HL-60/S4 (cell line): ENCODE results near the gene VDAC1.

Experiments used
- in situ Hi-C: fragments of 300-500 bp; cut with MboI; formaldehyde crosslinking; loops from 2 replicates; pipeline ENCODE4 v1.14.3; 2022; ENCODE audit warnings: low sequenced_read_pairs

The VDAC1 gene

DNA sequence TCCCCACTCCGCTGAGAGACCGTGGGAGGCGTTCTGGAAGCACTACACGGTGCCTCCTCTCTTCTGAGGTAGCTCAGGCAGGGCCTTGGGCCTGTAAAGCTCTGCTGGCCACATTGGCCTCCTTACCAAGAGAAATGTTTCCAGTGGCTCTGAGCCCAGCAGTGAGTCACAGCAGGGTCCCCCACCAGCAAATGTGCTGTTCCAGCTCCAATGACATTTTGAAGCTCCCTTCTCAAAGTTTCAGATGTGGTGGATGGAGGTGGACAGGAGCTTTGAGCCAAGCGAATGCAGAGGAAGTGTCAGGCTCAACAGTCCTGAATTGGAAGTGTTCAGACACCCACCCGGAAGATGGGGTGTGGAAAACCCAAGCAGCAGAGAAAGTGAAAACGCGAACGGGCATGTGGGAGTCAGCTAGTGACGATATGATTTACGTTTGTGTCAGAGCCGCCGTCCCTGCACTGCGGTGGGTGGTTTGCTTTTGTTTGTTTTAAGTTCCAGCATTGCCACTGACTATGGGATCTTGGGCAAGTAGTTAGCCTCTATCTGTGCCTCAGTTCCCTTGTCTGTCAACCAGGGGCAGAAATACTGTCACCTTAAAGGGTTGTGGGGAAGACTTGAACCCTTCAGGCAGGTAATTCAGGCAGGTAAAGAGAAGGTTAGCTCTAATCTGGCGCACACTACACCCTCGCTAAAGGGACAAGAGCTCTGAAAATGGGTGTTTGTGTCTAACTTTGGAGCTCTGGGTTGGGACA is 74.5 kb downstream of the VDAC1 start:
- in situ Hi-C loops, result no loop called here

DNA sequence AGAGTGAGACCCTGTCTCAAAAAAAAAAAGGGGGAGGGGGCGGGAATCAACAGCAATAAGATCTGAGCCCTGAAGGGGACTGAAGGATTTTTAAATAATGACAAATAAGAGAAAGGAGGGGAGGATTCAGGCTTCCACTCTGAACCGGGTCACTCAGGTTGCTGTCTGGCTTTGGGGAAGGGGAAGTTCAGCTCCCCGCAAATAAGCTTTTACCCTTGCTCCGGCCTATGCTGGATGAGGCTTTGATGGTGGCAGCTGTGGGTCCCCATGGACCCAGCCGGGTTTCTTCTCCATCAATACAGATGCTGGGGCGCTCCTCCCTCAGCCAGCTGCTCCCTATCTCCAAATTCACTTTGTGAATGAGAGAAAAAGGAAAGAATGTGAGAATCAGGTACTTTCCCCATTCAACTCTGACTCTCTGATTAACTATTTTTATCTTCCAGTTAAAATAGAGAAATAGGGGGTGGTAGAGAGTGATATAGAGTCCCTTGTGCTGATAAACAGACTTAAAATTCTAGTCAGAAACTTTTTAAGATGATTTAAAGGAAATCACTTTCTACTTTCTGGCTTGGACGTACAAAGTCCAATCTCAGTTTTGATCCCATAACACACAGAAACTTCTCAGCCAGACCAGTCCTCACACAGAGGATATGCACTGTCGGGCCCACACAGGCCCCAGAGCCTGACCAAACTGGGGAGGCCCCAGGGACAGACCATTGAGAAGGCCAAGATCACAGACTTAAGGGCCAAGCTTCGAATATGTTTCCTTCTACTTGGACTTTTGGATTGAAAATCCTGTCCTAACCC is 76.0 kb downstream of the VDAC1 start:
- in situ Hi-C loops, result no loop called here

DNA sequence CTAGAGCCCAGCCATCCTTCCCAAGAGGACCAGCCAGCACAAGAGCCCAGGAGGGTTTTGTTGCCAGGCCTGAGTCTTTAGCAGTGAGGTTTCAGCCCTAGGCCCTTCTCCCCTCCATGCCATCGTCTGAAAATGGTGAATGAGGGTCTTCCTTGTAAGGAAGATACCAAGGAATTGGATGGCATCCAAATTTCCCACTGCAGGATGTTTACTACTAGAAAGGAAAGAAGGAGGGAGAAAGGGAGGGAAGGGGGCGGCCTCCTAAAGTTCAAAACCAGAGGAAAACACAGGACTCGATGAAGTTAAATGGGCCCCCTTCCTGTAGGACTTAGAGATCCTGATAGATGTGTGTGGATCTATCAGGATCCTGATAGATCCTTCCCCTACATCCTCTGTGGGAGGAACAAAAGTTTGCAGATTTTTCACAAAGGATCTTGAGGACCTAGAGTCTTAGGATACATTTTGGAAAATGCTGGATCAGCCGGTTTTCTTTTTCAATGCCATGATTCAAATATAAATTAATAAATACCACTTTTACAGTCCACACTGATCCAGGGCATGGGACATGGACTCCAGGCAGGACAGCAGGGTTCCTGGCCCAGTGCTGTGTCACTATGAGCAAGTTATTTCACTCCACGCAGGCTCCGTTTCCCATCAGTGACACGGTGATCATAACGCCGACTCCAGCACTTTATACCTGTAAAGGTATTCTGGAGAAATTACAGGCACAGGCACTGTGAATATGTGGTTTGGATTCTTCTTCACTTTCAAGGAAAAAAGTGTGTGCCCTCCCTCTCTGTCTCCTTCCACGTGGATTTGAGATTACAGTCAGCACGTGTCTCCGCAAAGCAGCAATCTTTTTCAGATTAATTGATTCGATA is 77.2 kb downstream of the VDAC1 start:
- in situ Hi-C loops, result no loop called here

DNA sequence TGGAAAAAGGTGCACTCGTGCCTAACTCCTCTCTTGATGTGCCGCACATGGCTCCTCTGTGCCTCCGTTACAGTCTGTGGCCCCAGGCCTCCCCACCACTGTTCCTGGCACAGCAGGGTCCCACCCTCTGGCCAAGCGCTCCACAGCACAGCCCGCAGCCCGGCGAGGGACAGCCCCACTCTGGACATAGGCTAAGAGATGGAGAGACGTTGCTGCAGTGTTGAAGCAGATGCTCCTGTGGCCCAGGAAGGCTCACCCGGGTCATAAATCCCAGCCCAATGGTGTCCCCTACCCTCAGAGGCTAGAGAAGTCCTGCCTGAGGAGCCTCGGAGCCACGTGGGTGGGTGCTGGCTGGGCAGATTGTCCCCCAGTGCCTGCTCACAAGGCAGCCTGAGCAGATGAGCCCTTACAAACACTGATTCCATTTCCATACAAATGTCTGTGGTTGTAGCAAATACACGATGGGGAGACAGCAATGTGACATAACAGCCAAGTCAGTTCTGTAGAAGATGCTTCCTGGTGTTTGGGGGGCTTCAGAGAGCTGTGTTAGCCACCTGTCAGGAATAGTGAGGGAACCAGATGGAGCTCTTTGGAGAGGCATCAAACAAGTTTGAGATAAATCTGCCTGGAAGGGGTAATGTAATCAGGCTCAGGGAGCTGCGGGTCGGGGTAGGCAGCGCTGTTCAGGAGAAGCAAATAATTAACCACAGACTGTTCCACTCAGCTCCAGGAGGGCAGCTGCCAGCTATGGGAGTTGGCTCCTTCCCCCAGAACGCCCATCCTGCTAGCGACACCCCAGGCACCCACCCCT is 78.1 kb downstream of the VDAC1 start:
- in situ Hi-C loops, result no loop called here

DNA sequence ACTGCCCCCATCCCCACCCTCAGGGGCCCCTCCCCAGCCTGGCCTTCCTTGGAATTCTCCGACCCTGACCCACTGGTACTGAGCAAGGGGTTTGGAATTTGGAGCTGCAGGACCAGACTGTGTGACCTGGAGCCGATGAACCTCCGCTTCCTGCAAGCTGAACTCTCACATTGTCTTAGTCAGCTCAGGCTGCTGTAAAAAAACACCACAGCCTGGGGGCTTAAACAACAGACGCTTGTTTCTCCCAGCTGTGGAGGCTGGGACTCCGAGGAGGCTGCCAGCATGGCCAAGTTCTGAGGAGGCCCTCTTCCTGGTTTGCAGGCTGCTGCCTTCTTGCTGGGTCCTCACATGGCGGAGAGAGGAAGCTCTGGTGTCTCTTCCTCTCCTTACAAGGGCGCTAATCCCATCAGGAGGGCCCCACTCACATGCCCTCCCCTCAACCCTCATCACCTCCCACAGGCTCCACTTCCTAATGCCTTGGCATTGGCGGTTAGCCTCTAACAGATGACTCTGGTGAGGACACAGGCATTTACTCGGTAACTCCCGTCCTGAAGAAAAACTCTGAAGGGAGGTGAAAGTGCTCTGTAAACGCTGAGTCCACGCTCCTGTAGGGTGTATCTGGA is 78.8 kb downstream of the VDAC1 start:
- in situ Hi-C loops, result no loop called here

DNA sequence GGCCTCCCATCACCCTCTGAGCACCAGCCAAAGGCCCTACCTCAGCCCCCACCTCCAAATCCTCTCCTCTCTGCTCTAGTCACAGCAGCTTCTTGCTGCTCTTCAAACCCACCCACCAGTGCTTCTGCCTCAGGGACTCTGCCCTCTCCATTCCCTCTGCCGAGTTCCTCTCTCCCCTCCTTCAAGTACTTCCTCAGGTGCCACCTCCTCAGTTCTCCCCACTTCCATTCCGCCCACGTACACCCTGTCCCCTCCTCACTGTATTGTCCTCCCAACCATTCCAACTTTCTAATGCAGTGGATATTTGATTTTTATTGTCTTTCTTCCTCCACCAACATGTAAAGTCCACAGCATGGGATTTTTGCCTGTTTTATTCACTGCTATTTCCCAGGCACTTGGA is 79.5 kb downstream of the VDAC1 start:
- in situ Hi-C loops, result no loop called here

DNA sequence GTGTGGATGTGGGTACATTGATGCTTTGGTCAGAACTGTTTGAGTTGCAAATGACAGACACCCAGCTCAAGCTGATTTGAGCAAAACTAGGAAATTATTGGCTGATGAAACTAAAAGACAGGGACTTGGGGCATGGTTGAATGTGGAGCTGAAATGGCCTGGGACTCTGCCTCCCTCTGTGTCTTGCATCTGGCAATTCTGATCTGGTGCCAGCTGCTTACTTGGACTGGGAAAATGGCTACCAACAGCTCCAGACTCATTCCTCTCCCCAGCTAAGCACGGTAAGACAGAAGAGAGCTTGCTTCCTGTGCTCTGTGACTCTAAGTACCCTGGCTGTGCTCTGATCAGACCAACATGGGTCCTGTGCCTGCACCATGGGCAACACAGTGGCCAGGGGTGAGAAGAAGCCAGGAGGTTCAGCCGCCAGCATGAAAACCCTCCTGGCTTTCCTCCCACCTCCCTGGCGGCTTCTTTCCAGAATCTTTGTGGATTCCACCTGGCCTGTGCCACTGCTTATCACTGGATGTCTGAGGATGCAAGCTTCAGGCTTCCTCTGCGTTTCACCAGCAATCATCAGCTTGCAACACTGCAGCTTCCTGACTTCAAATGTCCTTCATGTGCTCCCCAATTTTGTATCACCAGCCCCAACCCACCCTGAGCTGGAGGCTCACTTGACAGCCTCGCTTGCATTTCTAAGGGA is 80.4 kb downstream of the VDAC1 start:
- in situ Hi-C loops, result no loop called here

DNA sequence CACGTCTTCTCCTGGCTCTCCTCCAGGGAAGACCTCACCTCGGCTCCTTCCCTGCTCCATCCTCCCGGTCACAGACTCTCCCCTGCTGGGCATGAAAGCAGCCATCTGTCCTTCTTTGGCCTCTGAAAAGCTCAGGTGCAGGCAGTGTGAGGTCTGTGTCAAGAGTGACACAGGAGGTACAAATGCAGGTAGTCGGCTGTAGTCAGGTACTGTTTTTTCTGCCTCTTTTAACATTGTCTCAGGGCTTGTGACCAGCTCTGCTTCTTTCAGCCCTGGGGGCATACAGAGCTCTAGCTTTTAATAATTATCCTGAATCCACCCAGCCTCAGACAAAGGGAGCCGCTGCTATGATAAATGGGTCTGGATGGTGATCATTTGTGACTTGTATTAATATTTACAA is 82.8 kb downstream of the VDAC1 start:
- in situ Hi-C loops, result no loop called here
